NCI-H1694 (cell line): ENCODE data around the gene GLT1D1.

Experiments used
- DNase-seq: peaks from one replicate; lab custom pipeline; 2025; lab: John Stamatoyannopoulos, UW

The GLT1D1 gene

GRCh38 chr12:128968668-128969067 is 115.4 kb downstream of the GLT1D1 start:
- no peak for DNase-seq

GRCh38 chr12:128969480-128970055 is 116.3 kb downstream of the GLT1D1 start:
- no peak for DNase-seq

GRCh38 chr12:128970110-128970509 is 116.8 kb downstream of the GLT1D1 start:
- DNase-seq = no peak

- no peak for DNase-seq
Measured at GRCh38 chr12:128970941-128971340, 117.7 kb downstream of the GLT1D1 start.

GRCh38 chr12:128971802-128972201 is 118.5 kb downstream of the GLT1D1 start:
- DNase-seq = no peak

GRCh38 chr12:128973883-128974681 is 120.8 kb downstream of the GLT1D1 start:
- DNase-seq = no peak

- no peak for DNase-seq
Measured at GRCh38 chr12:128974881-128975280, 121.6 kb downstream of the GLT1D1 start.

GRCh38 chr12:128976120-128976738 is 123.0 kb downstream of the GLT1D1 start:
- DNase-seq = no peak

- no peak for DNase-seq
Measured at GRCh38 chr12:128977441-128977840, 124.2 kb downstream of the GLT1D1 start.

GRCh38 chr12:128978067-128978466 is 124.8 kb downstream of the GLT1D1 start:
- no peak for DNase-seq

- DNase-seq = no peak
Measured at GRCh38 chr12:128980623-128981022, 127.3 kb downstream of the GLT1D1 start.

- no peak for DNase-seq
Measured at GRCh38 chr12:128981971-128982533, 128.8 kb downstream of the GLT1D1 start.

- no peak for DNase-seq
Measured at GRCh38 chr12:128982933-128983332, 129.7 kb downstream of the GLT1D1 start.

- DNase-seq = no peak
Measured at GRCh38 chr12:128983371-128983770, 130.1 kb downstream of the GLT1D1 start.

- DNase-seq = no peak
Measured at GRCh38 chr12:128986957-128987356, 133.7 kb downstream of the GLT1D1 start.

- DNase-seq = no peak
Measured at GRCh38 chr12:128989287-128989686, 136.0 kb downstream of the GLT1D1 start.

GRCh38 chr12:128991716-128992115 is 138.4 kb downstream of the GLT1D1 start:
- DNase-seq = no peak

GRCh38 chr12:128992116-128992515 is 138.8 kb downstream of the GLT1D1 start:
- no peak for DNase-seq

- no peak for DNase-seq
Measured at GRCh38 chr12:128992550-128992949, 139.3 kb downstream of the GLT1D1 start.

- no peak for DNase-seq
Measured at GRCh38 chr12:128994856-128995255, 141.6 kb downstream of the GLT1D1 start.

GRCh38 chr12:128995619-128996018 is 142.3 kb downstream of the GLT1D1 start:
- DNase-seq = no peak

- DNase-seq = no peak
Measured at GRCh38 chr12:129001826-129002225, 148.5 kb downstream of the GLT1D1 start.

GRCh38 chr12:129002427-129002826 is 149.1 kb downstream of the GLT1D1 start:
- no peak for DNase-seq
